Lung (tissue), 12 donors: Measurements from ENCODE around the gene ACTN4. TPM values are rescaled to one million over a fixed set of nuclear protein-coding genes. Genes with fewer than 3 reads are reported as not detected.

Source experiments
- ATAC-seq: fragments of 200-7000 bp; cut with Tn5 transposase; one replicate; pipeline ENCODE4 v1.9.1; 2020; ENCODE audit warnings: moderate number of reproducible peaks; ENCODE audit not compliant: insufficient read depth, low FRiP score
- DNase-seq, 3 donors: peaks; one replicate each; pipeline ENCODE4 v3.0.0-alpha.2; 2013 to 2017
- H3K27ac ChIP-seq, 2 donors: one replicate each; pipeline ENCODE4 v1.5.1; 2013; ENCODE audit warnings: mild to moderate bottlenecking in 2 of 2, moderate library complexity in 2 of 2, control low read depth in 1 of 2, inconsistent platforms in 1 of 2, low read depth in 1 of 2, low read length in 1 of 2
- H3K27me3 ChIP-seq, 3 donors: one replicate each; pipeline ENCODE4 v1.5.1; 2013; ENCODE audit warnings: low read length in 2 of 3; ENCODE audit not compliant: control insufficient read depth in 3 of 3, insufficient read depth in 3 of 3
- H3K36me3 ChIP-seq, 4 donors: one replicate each; pipeline ENCODE4 v1.5.1; 2013; ENCODE audit warnings: low read length in 4 of 4, mild to moderate bottlenecking in 1 of 4, moderate library complexity in 1 of 4; ENCODE audit not compliant: control insufficient read depth in 4 of 4, insufficient read depth in 4 of 4
- H3K4me1 ChIP-seq, 5 donors: one replicate each; pipeline ENCODE4 v1.5.1; 2013; ENCODE audit warnings: low read length in 5 of 5, mild to moderate bottlenecking in 2 of 5, moderate library complexity in 1 of 5; ENCODE audit not compliant: control insufficient read depth in 5 of 5, insufficient read depth in 5 of 5
- H3K4me3 ChIP-seq: one replicate; pipeline ENCODE4 v1.5.1; 2013; ENCODE audit warnings: mild to moderate bottlenecking, control low read depth, moderate library complexity
- H3K9ac ChIP-seq, 2 donors: one replicate each; pipeline ENCODE4 v1.5.1; 2013; ENCODE audit warnings: low read length in 2 of 2, control low read depth in 1 of 2; ENCODE audit not compliant: insufficient read depth in 1 of 2
- H3K9me3 ChIP-seq, 4 donors: one replicate each; pipeline ENCODE4 v1.5.1; 2013; ENCODE audit warnings: low read length in 3 of 4, mild to moderate bottlenecking in 1 of 4, moderate library complexity in 1 of 4; ENCODE audit not compliant: control insufficient read depth in 4 of 4, insufficient read depth in 3 of 4
- WGBS, 2 donors: extraction: QIAGEN DNeasy Blood & Tissue Kit; methylation state at CpG; one replicate each; pipeline ENCODE4 v1.1.7; 2013; 5-methylcytosine and 5-hydroxymethylcytosine counted together
- polyA plus RNA-seq, 2 donors: library from polyadenylated mRNA; stranded (reverse); fragments of 200-250 nt; gene quantifications; one replicate each; pipeline ENCODE4 v1.2.1, GENCODE V29; 2013
- total RNA-seq, 2 donors: library from RNA; depleted of rRNA in 1 of 2; stranded (reverse); fragments of >200 nt in 1 of 2; gene quantifications; one replicate each; pipeline ENCODE4 v1.2.1, GENCODE V29; 2014 to 2021
- TF ChIP-seq, protein P1 (sequence below): IDR thresholded peaks from 2 replicates; pipeline ENCODE4 v1.5.1; 2012; ENCODE audit warnings: mild to moderate bottlenecking; ENCODE audit errors: control extremely low read depth, extremely low read depth
- donor health status: control.
- donor health status: control.
- donor health status: Bipolar disorder and iron deficiency.
- donor health status: healthy.
- donor health status: DM: yes; HTN: yes; CAD: no.

Gene ACTN4
- total and polyA plus RNA-seq, 4 donors = 229 to 552 (median 367) TPM

DNA sequence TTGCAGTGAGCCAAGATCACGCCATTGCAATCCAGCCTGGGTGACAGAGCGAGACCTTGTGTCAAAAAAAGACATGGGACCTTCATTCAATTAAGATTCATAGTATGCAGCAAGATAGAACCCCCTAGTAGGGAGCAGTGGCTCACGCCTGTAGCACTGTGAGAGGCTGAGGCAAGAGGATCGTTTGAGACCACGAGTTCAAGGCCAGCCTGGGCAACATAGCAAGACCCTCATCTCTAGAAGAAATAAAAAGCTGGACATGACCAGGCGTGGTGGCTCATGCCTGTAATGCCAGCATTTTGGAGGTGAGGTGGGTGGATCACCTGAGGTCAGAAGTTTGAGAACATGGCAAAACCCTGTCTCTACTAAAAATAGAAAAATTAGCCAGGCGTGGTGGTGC lies 133.0 kb downstream of the ACTN4 start:
- no peak overlapping the region for H3K9ac ChIP-seq
- ATAC-seq (no peak), DNase-seq (no peak)
- H3K36me3 ChIP-seq = no peaks in the 10 kb centered on the region
- no peaks in the 10 kb centered on the region for H3K4me1 ChIP-seq
- H3K27ac ChIP-seq = no peak overlapping the region
- H3K9me3 ChIP-seq = no peaks in the 10 kb centered on the region
- TF ChIP-seq, protein P1, sequence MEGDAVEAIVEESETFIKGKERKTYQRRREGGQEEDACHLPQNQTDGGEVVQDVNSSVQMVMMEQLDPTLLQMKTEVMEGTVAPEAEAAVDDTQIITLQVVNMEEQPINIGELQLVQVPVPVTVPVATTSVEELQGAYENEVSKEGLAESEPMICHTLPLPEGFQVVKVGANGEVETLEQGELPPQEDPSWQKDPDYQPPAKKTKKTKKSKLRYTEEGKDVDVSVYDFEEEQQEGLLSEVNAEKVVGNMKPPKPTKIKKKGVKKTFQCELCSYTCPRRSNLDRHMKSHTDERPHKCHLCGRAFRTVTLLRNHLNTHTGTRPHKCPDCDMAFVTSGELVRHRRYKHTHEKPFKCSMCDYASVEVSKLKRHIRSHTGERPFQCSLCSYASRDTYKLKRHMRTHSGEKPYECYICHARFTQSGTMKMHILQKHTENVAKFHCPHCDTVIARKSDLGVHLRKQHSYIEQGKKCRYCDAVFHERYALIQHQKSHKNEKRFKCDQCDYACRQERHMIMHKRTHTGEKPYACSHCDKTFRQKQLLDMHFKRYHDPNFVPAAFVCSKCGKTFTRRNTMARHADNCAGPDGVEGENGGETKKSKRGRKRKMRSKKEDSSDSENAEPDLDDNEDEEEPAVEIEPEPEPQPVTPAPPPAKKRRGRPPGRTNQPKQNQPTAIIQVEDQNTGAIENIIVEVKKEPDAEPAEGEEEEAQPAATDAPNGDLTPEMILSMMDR = no peak
- WGBS, 2 donors = 91 to 93% methylated on average over 7 of the region's 7 CpGs
- H3K27me3 ChIP-seq = peaks cover 0 to 4% (median 0%) of the 10 kb centered on the region in 3 donors
- no peak overlapping the region for H3K4me3 ChIP-seq

DNA sequence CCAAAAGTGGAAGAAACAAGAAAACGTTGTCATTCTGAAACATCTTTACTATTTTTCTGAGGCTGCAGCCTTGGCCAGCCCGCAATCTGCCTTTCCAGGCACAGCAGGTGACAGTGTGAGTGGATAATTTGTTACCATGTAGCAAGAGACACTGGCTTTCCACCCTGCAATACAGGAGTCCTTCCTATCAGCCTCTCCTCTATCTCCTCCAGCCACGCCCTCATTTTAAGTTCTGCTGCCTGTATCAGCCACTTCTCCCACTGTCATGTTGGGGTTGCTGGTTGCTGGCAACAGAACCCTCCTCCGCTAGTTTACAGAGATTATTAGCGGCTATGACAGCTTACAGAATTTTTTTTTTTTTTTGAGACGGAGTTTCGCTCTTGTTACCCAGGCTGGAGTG lies 133.6 kb downstream of the ACTN4 start:
- Histone ChIP-seq H3K36me3 (no peaks in the 10 kb centered on the region), H3K4me1 (no peaks in the 10 kb centered on the region), H3K27ac (no peak overlapping the region), H3K9ac (no peak overlapping the region), H3K4me3 (no peak overlapping the region), H3K9me3 (no peaks in the 10 kb centered on the region), H3K27me3 (peaks cover 0 to 4% (median 0%) of the 10 kb centered on the region in 3 donors)
- DNase-seq = no peak
- TF ChIP-seq, protein P1 = no peak
- WGBS, 2 donors = 79 to 81% methylated on average over 7 of the region's 7 CpGs
- ATAC-seq = no peak

Other genes starting within 250 kb of the ACTN4 start
- 10 to 100 TPM; 13.1 to 22.0 TPM for gene FAM98C, start 244.6 kb upstream of the ACTN4 start, total RNA-seq
- gene FAM98C, start 244.6 kb upstream of the ACTN4 start, polyA plus RNA-seq = 10 to 100 TPM; 19.8 to 20.6 TPM
- gene RASGRP4, start 221.4 kb upstream of the ACTN4 start, total RNA-seq = 10 to 100 TPM in 1 of 2 donors, 1 to 10 TPM in 1; 4.5 to 12.9 TPM
- gene RASGRP4, start 221.4 kb upstream of the ACTN4 start, polyA plus RNA-seq = 10 to 100 TPM in 1 of 2 donors, 1 to 10 TPM in 1; 3.5 to 39.0 TPM
- gene RYR1, start 214.0 kb upstream of the ACTN4 start, total RNA-seq = 1 to 10 TPM; 2.9 to 5.2 TPM
- gene RYR1, start 214.0 kb upstream of the ACTN4 start, polyA plus RNA-seq = 1 to 10 TPM; 2.8 to 7.6 TPM
- gene MAP4K1, start 29.7 kb upstream of the ACTN4 start, total RNA-seq = 1 to 10 TPM; 4.0 to 9.8 TPM
- gene MAP4K1, start 29.7 kb upstream of the ACTN4 start, polyA plus RNA-seq = 10 to 100 TPM in 1 of 2 donors, 1 to 10 TPM in 1; 7.0 to 13.1 TPM
- gene EIF3K, start 28.5 kb upstream of the ACTN4 start, total RNA-seq = 100 to 1,000 TPM; 142 to 243 TPM
- gene EIF3K, start 28.5 kb upstream of the ACTN4 start, polyA plus RNA-seq = 100 to 1,000 TPM; 266 to 344 TPM
- gene CAPN12, start 96.8 kb downstream of the ACTN4 start, total RNA-seq = 1 to 10 TPM; 2.0 to 7.1 TPM
- 10 to 100 TPM in 1 of 2 donors, 1 to 10 TPM in 1; 4.9 to 17.8 TPM for gene CAPN12, start 96.8 kb downstream of the ACTN4 start, polyA plus RNA-seq
- 1 to 10 TPM in 1 of 2 donors, not detected in 1; 2.4 TPM for gene LGALS7, start 125.9 kb downstream of the ACTN4 start, total RNA-seq
- gene LGALS7, start 125.9 kb downstream of the ACTN4 start, polyA plus RNA-seq = 1 to 10 TPM; 4.9 to 5.0 TPM
- gene LGALS7B, start 141.6 kb downstream of the ACTN4 start, total RNA-seq = 1 to 10 TPM in 1 of 2 donors, not detected in 1; 2.3 TPM
- gene LGALS7B, start 141.6 kb downstream of the ACTN4 start, polyA plus RNA-seq = 10 to 100 TPM; 12.2 to 16.3 TPM
- gene LGALS4, start 165.3 kb downstream of the ACTN4 start, total RNA-seq = 1 to 10 TPM; 1.7 to 3.5 TPM
- gene LGALS4, start 165.3 kb downstream of the ACTN4 start, polyA plus RNA-seq = 1 to 10 TPM in 1 of 2 donors, under 1 TPM in 1; 0.39 to 4.1 TPM
- gene ECH1, start 184.1 kb downstream of the ACTN4 start, total RNA-seq = 100 to 1,000 TPM in 1 of 2 donors, 10 to 100 TPM in 1; 57.3 to 205 TPM
- gene ECH1, start 184.1 kb downstream of the ACTN4 start, polyA plus RNA-seq = 100 to 1,000 TPM; 202 to 274 TPM
- gene HNRNPL, start 202.3 kb downstream of the ACTN4 start, total RNA-seq = 100 to 1,000 TPM; 233 to 298 TPM
- gene HNRNPL, start 202.3 kb downstream of the ACTN4 start, polyA plus RNA-seq = 100 to 1,000 TPM; 169 to 185 TPM
- gene RINL, start 230.6 kb downstream of the ACTN4 start, total RNA-seq = 10 to 100 TPM in 1 of 2 donors, 1 to 10 TPM in 1; 7.0 to 17.0 TPM
- gene RINL, start 230.6 kb downstream of the ACTN4 start, polyA plus RNA-seq = 10 to 100 TPM; 13.8 to 24.0 TPM